ENCODE results near the gene LRFN2. TPM values are rescaled to one million over a fixed set of nuclear protein-coding genes. Genes with fewer than 3 reads are reported as not detected.

LRFN2 gene
- total RNA-seq, result not detected in 2 replicates

DNA sequence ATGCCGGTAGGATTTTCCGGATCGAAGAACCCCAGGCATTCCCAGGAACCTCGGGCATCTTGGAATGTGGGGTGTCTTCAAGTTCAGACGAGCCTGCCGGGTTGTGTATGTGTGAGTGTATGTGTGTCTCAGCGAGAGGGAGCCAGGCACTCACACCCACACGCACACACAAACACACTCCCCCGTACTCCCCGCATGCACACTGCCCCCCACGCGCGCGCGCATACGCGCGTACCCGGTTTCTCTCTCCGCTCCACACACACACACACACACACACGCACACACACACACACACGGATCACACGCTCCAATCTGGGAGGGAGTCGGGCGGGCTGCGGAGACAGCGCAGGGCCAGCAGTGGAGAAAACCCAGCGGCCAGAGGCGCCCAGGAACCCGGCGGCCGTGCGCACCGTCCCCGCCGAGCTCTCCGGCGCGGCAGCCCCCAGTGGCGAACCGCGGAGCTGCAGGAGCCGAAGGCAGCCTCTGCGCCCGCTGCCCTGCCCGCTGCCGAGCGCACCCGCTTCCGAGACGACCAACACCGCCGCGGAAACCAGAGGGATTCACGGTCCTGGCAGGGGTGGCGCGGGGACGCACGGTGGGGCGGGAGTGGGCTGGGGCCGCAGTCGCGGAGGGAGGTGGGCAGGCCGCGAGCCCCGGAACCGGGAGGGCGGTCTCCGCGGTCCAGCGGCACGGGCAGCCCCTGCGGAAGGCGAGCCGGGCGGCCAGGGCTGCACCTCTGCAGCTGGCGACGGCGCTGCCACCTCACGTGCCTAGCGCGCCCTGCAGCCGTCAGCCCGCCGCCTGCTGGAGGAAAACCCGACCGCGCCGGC, at the start of gene LRFN2:
TSS of gene LRFN2 (minus strand) at position 125 of the 830 bp plus-strand sequence.

